OCI-LY3 (cell line): ENCODE measurements around the gene ASB1.

ENCODE experiments used
- EZH2phosphoT487 ChIP-seq: fragments of 200-600 bp; shearing (Covaris generic); IDR thresholded peaks from 2 replicates; pipeline ENCODE4 v1.6.1; 2018; ENCODE audit warnings: antibody characterized with exemption, mixed run types, low read depth
- TF ChIP-seq, protein P1 (sequence below): fragments of 200-600, 300-600 bp; sonication (generic); IDR thresholded peaks from 2 replicates; pipeline ENCODE4 v1.5.1; 2014; ENCODE audit warnings: antibody characterized with exemption, low read length, low read depth

DNA sequence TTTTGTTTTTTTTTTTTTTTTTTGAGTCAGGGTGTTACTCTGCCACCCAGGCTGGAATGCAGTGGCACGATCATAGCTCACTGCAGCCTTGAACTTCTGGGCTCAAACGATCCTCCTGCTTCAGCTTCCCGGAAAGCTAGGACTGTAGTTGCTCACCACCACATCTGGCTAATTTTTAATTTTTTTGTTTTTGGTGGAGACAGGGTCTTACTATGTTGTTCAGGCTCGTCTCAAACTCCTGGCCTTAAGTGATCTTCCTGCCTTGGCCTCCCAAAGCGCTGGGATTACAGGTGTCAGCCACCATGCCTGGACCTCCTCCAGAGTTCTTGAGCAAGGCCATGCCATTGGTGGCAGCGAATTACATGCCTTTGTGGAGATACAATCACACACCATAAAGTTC is 35.2 kb downstream of the ASB1 start:
- TF ChIP-seq, protein P1, sequence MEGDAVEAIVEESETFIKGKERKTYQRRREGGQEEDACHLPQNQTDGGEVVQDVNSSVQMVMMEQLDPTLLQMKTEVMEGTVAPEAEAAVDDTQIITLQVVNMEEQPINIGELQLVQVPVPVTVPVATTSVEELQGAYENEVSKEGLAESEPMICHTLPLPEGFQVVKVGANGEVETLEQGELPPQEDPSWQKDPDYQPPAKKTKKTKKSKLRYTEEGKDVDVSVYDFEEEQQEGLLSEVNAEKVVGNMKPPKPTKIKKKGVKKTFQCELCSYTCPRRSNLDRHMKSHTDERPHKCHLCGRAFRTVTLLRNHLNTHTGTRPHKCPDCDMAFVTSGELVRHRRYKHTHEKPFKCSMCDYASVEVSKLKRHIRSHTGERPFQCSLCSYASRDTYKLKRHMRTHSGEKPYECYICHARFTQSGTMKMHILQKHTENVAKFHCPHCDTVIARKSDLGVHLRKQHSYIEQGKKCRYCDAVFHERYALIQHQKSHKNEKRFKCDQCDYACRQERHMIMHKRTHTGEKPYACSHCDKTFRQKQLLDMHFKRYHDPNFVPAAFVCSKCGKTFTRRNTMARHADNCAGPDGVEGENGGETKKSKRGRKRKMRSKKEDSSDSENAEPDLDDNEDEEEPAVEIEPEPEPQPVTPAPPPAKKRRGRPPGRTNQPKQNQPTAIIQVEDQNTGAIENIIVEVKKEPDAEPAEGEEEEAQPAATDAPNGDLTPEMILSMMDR: no peak
- TF ChIP-seq EZH2phosphoT487: no peak
